ENCODE measurements around the gene SESN3. TPM values are rescaled to one million over a fixed set of nuclear protein-coding genes. Genes with fewer than 3 reads are reported as not detected.

The SESN3 gene
- total RNA-seq, 1 donor from 2014 or later, result 130 TPM

DNA sequence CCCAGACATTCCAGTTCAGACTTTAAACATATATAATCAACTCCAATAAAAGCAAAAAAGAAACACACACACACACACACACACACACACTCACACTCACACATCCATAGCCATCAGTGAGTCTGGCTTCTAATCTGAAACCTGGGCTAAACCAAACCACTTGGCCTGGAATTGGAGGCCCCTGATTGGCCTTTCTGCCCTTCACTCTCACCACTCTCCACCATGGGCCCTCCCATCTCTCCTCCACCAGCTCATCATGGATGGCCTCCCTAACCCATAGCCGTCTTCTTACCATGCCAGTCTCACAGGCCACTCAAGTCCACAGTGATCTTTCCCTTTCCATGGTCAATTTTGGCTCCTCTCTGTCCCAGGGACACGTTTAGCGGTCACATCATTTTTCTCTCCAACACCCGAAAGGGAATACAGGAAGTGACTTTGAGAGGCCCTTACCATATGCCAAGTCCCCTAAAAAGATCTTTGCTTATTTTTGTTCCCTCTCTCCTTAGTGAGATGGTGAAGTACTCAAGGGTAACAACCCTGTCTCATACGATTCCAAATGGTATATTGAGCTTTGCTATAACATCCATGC, 74.8 kb downstream of the SESN3 start:
- no peaks in the 10 kb centered on the region for H3K36me3 Mint-ChIP-seq
- TF ChIP-seq, protein P1, sequence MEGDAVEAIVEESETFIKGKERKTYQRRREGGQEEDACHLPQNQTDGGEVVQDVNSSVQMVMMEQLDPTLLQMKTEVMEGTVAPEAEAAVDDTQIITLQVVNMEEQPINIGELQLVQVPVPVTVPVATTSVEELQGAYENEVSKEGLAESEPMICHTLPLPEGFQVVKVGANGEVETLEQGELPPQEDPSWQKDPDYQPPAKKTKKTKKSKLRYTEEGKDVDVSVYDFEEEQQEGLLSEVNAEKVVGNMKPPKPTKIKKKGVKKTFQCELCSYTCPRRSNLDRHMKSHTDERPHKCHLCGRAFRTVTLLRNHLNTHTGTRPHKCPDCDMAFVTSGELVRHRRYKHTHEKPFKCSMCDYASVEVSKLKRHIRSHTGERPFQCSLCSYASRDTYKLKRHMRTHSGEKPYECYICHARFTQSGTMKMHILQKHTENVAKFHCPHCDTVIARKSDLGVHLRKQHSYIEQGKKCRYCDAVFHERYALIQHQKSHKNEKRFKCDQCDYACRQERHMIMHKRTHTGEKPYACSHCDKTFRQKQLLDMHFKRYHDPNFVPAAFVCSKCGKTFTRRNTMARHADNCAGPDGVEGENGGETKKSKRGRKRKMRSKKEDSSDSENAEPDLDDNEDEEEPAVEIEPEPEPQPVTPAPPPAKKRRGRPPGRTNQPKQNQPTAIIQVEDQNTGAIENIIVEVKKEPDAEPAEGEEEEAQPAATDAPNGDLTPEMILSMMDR (IDR thresholded peaks at IDR 0.05; ENCODE audit: unreplicated experiment), result no peak

DNA sequence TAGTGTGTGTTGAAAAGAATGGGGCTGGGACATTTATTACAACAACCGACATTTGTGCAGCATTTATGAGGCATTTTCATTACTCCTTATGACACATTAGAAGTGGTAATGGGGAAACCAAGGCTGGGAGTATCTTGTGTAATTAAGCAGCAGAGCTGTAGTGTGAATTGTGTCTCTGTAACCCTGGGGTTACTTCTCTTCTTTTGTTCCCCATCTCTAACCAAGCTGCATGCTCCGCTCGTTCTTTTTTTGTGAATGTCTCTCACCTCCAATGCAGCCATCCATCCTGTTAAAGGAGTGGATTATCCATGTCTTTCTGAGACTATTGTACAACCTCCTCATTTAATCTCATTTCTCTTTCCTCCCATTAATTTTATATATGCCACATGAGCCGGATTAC, 75.6 kb downstream of the SESN3 start:
- DNase-seq (ENCODE audit: low spot score in 2 of 2, unreplicated experiment in 2 of 2), result no peak
- no peak overlapping the region for H3K27ac Mint-ChIP-seq
- H3K36me3 Mint-ChIP-seq, result no peaks in the 10 kb centered on the region
- H3K4me1 Mint-ChIP-seq, result peaks cover 36% of the 10 kb centered on the region
- TF ChIP-seq, protein P1 (IDR thresholded peaks at IDR 0.05; ENCODE audit: unreplicated experiment), result no peak
- H3K27me3 Mint-ChIP-seq (ENCODE audit: low read depth), result no peaks in the 10 kb centered on the region
- H3K9me3 Mint-ChIP-seq, result peaks cover 5% of the 10 kb centered on the region
- no peak overlapping the region for H3K4me3 Mint-ChIP-seq

More for the DNA sequence above, 74.8 kb downstream of the SESN3 start:
- Mint-ChIP-seq H3K27ac (peak overlapping the region; percentile 31), H3K9me3 (peaks cover 5% of the 10 kb centered on the region), H3K4me3 (no peak overlapping the region), H3K4me1 (peaks cover 35% of the 10 kb centered on the region), H3K27me3 (ENCODE audit: low read depth) (no peaks in the 10 kb centered on the region)
- no peak for DNase-seq (ENCODE audit: low spot score in 2 of 2, unreplicated experiment in 2 of 2)

DNA sequence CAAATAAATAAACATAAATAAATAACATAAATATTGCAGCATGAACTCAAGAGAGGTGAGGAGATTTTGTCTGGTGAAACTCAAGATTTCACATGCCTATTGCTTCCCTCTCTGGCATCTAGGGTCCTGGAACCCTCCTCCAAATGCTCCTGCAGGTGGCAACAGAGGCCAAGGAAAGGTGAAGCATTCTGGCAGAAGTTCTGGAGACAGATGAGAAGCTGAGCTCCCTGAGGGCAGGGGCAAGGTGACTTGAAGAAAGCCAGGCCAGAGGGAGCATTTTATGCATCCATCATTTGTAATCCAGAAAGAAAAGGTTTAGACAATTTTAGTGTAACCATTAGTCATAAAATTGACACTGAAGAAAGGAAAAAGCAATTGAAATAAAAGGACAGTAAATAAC, 76.5 kb downstream of the SESN3 start:
- H3K27me3 Mint-ChIP-seq (ENCODE audit: low read depth), result no peaks in the 10 kb centered on the region
- DNase-seq (ENCODE audit: low spot score in 2 of 2, unreplicated experiment in 2 of 2), result no peak
- H3K4me3 Mint-ChIP-seq, result no peak overlapping the region
- H3K27ac Mint-ChIP-seq, result no peak overlapping the region
- no peaks in the 10 kb centered on the region for H3K36me3 Mint-ChIP-seq
- H3K9me3 Mint-ChIP-seq, result peaks cover 5% of the 10 kb centered on the region
- peaks cover 43% of the 10 kb centered on the region for H3K4me1 Mint-ChIP-seq
- TF ChIP-seq, protein P1 (IDR thresholded peaks at IDR 0.05; ENCODE audit: unreplicated experiment), result peak; percentile 44

DNA sequence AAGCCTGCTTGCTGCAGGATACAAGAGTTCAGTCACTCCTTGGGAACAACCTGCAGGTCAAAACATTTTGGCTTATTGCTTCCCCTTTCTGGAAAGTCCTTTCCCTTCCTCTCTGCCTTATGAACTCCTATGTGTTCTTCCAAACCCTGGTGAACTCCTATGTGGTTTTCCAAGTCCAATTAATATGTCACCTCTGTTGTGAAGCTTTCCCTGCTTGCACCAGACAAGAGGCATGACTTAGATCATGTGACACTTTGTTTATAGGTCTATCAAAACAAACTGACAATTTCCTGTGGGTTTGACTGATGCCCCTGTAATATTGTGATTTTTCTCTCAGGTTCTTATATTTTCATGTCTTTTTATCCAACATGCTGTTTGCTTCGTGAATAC, 77.2 kb downstream of the SESN3 start:
- H3K36me3 Mint-ChIP-seq, result no peaks in the 10 kb centered on the region
- no peak overlapping the region for H3K27ac Mint-ChIP-seq
- no peaks in the 10 kb centered on the region for H3K27me3 Mint-ChIP-seq (ENCODE audit: low read depth)
- TF ChIP-seq, protein P1 (IDR thresholded peaks at IDR 0.05; ENCODE audit: unreplicated experiment), result no peak
- H3K4me1 Mint-ChIP-seq, result peaks cover 49% of the 10 kb centered on the region
- no peak overlapping the region for H3K4me3 Mint-ChIP-seq
- H3K9me3 Mint-ChIP-seq, result peaks cover 5% of the 10 kb centered on the region
- DNase-seq (ENCODE audit: low spot score in 2 of 2, unreplicated experiment in 2 of 2), result no peak

DNA sequence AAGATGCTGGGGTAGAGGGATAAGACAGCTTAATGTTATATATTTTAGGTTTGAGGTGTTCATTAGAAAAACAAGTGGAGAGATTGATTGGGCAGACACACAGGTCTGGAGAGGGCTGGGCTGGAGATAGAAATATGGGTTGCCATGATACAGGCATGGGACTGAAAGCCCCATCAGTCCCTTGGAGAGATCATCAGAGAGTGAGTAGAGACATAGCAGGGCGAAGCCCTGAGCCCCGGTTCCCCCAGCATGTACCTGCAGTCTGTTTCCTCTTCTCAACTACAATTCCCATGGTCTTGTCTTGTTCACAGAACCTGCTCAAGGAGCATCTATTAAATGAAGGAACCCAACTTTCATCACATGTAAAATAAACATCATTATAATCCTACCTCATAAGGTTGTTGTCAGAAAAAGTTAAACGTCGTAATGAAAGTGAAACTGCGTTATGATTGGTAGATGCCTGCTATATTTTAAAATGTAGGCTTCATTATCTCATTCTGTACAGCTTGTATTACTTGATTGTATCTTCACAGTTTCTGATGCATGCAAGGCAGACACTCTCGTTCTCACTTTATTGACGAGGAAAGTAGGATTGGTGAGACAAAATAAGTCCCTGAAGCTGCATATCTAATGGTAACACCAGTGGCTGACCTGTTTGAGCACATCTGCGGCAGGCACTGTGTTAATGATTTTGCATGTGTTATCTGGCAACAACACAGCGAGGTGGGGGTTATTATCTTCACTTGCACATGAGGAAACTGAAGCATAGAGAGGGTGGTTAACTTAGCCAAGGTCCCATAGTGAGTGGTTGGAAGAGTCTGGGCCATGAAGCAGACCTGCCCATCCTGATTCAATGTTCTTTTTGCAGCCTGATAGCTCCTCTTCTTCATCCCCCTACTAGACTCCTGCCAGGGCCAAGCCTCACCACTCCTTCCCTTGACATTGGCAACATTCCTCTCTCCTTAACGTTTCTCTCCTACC, 77.8 kb downstream of the SESN3 start:
- Mint-ChIP-seq H3K9me3 (peaks cover 2% of the 10 kb centered on the region), H3K36me3 (no peaks in the 10 kb centered on the region), H3K27me3 (ENCODE audit: low read depth) (no peaks in the 10 kb centered on the region), H3K4me3 (no peak overlapping the region), H3K4me1 (peaks cover 53% of the 10 kb centered on the region), H3K27ac (no peak overlapping the region)
- DNase-seq (ENCODE audit: low spot score in 2 of 2, unreplicated experiment in 2 of 2), result no peak
- TF ChIP-seq, protein P1 (IDR thresholded peaks at IDR 0.05; ENCODE audit: unreplicated experiment), result no peak
